HT-29 (cell line): ENCODE results near the gene DNAH6. TPM values are rescaled to one million over a fixed set of nuclear protein-coding genes. Genes with fewer than 3 reads are reported as not detected.
A peak's percentile ranks its signal among the peaks of the same experiment; 100 is the strongest.
"Not testable (repeated sequence)": the region's sequence is repeated elsewhere in the genome, so short reads cannot be mapped to it uniquely, and the experiment has no call there.

Source experiments
- DNase-seq: peaks from one replicate; pipeline ENCODE4 v3.0.0-alpha.2; 2015; ENCODE audit warnings: low spot score
- total RNA-seq: library from RNA; depleted of rRNA; stranded (reverse); fragments of >200 nt; shearing (Covaris generic); gene quantifications from 2 replicates; pipeline ENCODE4 v1.2.3, GENCODE V29; 2014

The DNAH6 gene
- total RNA-seq, 1 experiment from 2014 or later, result 0.03 TPM

DNA sequence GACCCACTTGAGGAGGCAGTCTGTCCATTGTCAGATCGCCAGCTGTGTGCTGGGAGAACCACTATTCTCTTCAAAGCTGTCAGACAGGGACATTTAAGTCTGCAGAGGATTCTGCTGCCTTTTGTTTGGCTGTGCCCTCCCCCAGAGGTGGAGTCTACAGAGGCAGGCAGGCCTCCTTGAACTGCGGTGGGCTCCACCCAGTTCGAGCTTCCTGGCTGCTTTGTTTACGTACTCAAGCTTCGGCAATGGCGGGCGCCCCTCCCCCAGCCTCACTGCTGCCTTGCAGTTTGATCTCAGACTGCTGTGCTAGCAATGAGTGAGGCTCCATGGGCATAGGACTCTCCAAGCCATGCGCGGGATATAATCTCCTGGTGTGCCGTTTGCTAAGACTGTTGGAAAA lies 5.3 kb upstream of the DNAH6 start:
- not testable (repeated sequence) for DNase-seq

DNA sequence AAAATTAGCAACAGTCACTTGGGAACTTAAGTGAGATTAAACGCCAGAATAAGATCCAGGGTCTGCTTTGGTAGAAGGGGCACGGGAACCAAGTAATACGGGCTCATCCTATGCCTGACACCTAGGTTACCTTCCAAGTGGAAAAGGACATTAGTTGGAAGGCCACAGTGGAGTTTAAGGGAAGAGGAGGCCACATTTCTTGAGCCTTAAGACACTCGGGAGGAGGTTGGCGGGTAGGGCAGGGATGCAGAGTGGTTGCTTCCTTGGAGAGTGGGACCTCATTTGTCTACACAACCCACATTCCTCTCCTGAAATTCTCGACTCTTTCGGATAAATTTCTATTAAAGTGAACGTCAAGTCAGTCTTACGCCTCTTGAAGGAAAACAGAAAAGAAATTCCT lies 510 bp upstream of the DNAH6 start:
- DNase-seq, result no peak

DNA sequence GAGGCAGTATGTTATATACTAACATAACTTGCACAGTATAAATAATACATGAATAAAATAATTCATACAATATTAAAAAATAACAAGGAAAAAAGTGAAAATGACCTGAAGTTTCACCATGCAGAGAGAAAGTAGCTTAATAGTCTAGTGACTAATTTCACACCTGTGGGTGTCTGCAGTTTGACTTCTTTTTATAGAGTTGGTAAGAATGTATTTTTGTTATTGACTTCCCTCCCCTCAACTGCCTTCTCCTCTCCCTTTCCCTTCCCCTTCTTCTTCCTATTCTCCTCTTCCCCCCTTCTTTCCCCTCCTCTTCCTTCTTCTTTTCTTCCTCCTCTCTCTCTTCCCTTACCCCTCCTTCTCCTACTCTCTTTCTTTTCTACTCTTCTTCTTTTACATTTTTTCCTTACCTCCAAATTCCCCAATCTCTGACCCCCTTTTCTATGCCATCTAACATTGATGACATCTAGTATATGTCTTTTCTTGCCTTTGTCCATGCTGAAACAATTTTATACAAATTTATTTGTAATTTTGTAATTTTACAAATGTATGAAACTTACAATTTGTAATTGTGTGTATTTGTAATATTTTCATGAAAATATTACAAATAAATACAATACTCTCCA lies 3.1 kb downstream of the DNAH6 start:
- DNase-seq, result no peak

DNA sequence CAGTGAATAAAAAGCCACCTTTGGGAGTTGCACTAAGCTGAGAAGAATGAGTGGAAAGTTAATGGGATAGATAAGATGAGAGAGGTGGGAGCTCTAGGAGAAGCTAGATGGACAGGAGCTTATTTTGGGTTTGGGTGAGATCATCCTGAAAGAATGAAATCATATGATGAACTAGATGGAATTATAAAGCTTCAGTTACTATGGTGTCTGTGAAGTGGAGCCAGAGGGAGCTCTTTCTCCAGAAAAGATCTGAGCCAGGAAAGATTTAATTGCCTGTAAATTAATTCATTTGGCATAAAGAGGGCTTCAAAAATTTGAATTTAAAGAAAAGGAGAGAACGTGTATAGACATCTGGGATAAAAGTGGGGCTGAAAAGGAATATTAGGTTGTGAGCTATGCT lies 10.3 kb downstream of the DNAH6 start:
- peak; percentile 22 for DNase-seq

DNA sequence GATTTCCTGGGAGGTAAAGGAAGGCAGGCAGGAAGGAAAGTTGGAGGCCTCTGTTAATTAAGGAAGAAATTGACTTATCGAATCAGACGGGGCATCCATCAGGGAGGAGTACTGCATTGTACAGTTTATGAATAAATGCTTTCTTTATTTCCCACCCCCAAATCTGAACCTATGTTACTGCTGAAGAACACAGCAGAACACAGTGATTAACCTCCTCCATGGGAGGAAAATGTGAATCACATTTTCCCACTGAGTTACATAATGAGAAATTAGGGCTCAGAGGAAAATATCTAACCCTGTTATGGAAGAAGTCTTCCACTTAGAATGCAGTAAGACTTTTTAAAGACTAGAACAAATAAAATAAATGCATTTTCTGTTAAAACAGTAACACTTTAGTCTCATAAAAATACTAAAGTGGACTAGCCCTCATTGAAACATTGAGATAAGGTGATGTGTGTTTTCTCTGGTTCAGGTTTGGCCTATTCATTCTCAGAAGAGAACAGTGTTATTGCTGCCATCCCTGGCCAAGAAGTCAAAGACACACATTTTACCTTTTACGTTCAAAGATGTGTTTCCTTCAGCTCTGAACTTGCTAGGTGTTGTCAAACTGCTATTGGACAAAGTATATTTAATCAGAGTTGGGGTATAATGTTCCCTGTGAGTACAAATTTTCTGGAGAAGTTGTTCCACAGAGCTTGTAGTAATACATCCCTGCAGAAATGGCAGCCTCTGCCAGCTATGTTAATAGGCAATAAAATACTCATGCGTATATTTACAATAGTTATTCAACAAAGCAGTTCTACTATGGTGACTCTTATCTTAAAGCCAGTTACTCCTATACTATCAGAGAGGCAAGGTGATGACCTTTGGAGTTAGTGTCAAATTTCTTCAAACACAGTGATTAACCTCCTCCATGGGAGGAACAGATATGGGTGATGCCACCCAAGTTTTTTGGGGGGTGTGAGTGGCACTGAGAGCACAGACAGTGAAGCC lies 11.1 kb downstream of the DNAH6 start:
- no peak for DNase-seq

DNA sequence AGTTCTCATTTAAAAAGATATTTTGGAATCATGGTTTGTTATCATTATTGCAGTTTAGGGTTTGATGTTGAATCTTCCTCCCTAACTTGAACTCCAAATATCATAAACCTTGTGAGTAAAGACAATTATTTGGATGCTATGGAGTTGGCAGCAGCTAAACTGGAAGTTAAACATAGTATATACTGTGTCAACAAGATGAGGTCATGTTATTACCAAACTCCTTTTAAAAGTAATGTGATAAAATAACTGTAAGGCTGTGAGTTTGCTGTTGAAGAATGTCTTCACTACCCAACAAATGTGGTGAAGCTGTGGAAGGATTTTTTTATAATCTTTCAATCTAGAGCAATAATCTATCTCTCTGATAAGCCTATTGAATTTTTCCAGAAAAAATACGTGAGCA lies 16.0 kb downstream of the DNAH6 start:
- no peak for DNase-seq

DNA sequence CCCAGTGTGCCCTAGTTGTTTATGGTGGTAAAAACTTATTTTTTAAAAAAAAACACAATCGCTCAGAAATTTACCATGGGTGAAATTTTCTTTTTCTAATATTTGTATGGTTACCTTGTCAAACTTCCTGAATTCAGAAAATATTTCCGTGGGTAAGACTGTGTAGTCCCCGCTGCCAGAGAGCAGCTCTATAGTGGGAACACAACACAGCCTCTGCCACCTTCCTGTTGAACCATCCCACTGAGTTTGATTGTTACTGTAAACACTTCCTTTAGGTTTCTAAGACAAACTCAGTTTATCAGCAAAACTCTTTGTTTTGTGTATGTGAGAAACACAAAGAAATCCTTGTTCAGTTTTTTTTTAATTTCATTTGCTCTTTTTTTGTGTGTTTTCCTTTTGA lies 17.9 kb downstream of the DNAH6 start:
- DNase-seq, result no peak

DNA sequence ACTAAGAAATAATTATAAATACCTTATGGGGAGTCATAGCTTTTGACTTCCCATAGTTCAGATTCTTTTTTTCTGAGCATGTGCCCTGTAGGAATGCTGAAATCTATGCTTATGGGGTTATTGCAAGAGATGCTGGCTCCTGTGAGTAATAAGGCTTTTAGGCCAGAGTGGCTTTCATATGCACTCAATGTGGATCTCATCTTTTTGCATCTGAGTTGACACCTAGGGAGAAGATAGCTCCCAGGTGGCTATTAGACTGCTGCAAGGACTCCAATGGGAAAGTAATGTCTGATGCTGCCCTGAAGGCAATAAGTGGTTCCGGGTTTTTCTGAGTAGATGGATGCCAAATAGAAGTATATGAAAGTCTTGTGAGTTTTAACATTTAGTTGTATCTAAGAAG lies 21.0 kb downstream of the DNAH6 start:
- no peak for DNase-seq

DNA sequence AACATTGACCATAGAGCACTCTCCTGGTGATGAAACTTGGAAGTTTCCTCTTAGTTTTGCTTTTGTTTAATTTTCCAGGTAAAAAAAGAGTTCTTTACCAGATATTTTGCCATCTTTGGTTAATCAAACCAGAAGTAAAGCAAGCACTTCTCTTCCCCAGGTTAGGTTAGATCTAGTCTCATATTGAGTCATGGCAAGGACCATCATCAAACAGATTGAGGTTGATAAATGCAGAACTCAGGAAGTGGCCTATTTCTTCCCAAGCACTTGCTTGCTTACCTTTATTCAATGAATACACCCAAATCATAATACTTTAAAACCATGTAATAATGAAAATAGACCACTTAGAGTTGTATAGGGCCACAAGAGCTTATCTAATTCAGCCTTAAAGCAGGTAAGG lies 23.4 kb downstream of the DNAH6 start:
- no peak for DNase-seq

DNA sequence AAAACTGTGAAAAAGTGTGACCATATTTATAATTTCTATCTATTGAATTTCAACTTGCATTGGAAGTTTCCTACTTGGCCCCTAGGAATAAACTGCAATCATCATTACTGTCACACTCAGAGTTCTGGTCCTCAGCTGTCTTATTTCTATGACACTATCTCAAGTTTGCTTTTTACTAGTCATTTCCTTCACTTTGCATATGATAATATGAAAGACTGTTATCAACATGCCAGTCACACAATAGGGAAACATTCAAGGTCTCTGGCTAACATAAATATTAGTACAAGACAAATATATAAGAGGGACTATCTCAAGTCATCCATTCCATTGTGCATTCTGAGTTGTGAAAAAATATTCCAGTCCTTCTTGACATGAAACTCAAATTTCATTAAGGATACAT lies 28.7 kb downstream of the DNAH6 start:
- no peak for DNase-seq

DNA sequence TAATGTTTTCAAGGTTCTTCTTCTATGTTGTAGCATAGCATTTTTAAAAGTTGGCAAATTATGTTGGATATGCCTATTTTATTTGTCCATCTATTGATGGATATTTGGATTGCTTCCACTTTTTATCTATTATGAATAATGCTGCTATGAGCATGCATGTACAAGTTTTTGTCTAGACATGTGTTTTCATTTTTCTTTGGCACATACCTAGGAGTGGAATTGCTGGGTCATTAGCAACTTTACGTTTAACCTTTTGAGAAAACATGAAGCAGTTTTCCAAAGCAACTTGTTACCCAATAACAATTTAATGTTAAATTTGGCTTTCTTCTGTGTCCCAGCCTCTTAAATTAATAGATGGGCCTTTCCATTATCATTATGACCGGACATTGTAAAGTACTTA lies 30.3 kb downstream of the DNAH6 start:
- DNase-seq, result no peak

DNA sequence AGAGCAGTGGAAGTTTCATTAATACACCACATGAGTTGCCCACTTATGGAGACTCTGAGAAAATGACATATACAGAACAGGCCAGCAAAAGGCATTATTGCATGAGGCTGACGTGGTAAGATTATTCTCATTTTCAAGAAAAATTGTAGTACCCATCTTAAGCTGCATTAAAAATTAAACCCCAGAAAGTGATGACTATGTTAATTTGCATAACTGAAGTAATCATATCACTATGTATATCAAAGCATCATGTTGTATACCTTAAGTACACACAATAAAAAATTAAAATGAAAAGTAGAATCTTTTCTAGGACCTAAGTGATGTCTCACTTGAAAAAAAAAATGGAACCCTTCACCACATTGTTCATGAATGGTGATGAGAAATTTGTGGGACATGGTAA lies 32.0 kb downstream of the DNAH6 start:
- DNase-seq, result no peak

DNA sequence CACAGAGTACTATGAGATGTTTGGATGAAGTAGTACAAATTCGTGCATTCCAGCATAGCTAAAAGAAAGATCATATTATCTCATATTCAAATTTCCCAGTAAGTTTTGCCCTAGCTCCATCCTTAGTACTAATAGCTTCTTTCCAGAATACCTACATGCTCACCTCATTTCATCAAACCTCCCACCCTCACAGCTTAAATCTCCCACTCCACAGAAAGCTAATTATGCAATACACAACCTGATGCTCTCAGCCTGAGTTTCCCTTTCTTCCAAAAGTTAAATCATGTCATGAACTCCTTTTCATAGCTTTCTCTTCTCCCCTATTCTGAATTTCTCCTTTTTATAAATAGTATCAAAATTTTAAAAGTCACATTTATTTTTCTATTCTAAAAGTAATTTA lies 34.6 kb downstream of the DNAH6 start:
- DNase-seq, result no peak

DNA sequence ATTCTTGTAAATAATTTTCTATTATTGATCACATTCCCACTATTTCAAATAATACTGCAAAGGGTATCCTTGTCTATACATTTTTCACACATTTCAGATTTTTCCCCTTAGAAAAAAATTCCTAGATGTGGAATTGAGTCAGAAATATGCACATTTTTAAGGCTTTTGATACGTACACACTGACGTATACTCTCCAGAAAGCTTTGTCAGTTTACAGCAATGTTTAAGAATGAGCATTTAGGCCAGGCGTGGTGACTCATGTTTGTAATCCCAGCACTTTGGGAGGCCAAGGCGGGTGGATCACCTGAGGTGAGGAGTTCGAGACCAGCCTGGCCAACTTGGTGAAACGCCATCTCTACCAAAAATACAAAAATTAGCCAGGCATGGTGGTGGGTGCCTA lies 35.2 kb downstream of the DNAH6 start:
- DNase-seq, result not testable (repeated sequence)

DNA sequence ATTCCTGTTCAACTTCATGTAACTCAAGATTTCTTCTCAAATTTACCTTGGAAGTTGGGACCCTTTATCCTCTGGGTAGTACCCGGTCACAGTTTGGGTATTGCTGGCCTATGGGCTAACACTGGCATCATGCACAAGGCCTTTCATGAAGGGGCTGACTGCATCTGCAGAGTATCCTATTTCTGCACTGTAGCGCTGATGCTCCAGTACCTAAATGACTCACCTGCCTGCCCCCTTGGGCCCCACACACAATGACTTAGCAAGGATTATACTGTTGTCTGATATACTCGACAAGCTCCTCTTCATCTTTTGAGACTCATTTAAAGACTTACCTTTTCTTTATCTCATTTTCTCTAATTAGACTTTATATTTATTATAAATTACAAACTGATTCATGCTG lies 39.9 kb downstream of the DNAH6 start:
- DNase-seq, result no peak

DNA sequence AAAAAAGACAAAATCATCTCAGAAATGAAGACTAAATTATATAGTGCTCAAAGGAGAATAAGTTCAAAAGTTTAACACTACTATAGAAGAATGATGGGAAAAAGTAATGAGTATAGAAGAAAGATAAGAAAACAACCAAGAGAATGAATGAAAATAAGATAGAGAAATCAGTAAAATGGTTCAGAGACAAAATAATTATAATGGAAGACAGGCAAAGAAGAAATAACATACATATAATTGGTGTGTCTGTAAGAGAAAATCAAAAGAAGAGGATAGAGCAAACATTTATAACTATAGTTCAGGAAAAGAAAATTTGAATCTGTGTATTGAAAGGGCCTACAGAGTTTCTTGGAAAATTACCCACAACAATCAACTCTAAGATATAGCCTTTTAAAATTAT lies 43.5 kb downstream of the DNAH6 start:
- no peak for DNase-seq

DNA sequence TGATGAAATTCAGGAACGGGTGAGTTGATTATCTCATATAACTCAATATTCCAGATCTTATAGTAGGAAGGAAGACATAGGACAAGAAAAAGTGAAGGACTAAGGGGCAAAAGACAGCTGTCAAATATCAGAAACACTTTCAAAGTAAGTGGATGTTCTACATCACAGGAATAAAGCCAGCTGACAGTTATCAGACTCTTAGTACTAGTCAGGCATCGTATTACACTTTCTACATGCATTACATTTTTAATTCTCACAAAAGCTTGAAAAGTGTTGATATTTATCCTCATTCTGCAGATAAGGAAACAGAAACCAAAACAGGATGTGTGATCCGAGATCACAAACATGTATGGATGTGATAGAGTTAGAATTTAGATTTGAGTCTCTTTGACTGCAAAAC lies 63.4 kb downstream of the DNAH6 start:
- DNase-seq, result no peak

DNA sequence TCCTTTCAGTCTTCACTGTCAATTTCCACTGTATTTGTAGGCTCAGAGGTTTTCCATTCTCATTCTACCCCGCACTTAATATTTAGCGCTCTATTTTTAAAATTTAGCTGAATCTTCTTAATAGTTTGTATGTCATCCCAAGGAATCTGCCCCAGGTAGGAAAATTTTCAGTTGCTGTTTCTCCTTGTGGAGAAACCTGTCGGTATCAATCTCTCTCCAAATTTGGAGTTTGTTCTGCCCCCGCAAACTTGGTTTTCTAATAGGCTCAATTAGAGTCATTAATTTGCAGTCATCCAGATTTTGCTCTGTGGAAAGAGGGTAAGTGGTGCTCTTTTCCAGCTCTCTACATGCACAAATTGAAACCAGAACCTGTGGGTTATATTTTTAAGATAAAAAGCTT lies 87.6 kb downstream of the DNAH6 start:
- DNase-seq, result no peak

DNA sequence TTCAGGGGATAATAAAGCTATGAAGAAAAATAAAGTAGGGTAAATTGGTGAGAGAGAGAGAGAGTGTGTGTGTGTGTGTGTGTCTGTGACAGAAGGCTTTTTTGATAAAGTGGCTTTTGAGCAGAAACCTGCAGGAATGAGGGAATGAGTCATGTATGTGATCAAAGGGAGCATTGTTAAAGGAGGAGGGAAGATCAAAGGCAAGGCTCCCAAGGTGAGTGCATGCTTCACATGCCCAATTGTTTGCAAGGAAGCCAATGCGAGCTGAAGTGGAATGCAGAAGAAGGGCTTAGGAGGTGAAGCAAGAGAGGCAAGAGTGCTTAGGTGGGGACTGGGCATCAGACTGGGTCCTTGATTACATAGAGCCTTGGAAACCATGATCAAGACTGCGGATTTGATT lies 96.8 kb downstream of the DNAH6 start:
- peak; percentile 74 for DNase-seq

DNA sequence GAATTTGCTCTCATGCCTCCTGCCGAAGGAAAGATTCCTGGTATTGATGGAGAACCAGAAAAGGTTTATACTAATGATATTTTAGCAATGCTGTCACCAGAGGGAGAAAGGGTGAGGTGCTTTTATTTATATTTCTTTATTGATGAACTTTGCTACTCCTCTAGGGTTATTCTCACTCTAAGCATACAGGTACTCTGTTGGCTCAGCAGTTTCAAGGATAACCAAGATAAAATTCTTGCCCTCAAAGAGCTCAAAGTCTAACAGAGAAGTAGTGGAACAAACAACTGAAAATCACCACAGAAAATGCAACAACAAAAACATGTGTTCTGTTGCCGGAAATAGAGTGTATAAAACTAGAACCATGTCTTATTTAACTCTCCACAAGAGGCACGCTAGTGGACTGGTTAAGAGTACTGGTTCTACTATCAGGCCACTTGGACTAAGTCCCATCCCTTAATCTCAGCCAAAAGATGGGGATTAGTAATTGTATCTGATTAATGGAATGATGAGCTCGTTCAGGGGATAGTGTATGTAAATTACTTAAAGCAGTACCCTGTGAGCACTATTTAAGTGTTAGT lies 103.6 kb downstream of the DNAH6 start:
- DNase-seq, result no peak

DNA sequence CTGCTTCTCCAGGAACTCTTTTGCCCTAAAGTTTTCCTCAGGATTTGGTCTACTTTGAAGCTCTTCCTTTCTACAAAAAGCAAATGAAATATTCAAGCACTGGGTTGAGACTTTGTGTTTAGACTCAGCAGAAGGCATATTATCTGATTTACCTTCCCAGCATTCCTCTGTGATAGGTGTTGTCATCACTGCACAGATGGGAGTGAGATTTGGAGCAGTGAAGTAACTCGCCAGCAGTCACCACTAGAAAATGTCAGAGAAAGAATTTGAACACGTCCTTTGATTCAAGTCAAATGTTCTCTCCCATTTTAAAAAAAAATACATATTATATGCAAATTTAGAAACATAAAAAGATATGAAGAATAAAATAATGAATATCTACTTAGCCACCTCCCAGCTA lies 112.2 kb downstream of the DNAH6 start:
- no peak for DNase-seq

DNA sequence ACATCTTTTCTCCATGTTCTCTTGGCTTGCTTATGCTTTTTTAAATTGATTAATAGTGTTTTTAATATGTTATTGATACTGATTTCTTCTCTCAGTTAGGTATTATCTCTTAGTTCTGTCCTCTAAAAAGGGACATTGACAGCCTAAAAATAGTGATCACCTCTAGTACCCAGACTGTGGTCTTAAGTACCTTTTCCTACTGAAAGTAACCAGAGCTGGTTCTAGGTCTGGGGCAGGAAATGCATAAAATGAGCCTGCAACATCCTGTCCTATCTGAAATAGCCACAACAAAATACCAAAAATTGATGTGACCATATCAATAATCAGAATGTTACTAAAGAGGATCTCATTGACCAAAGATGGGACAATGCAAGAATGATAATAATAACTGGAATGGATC lies 113.3 kb downstream of the DNAH6 start:
- DNase-seq, result no peak

DNA sequence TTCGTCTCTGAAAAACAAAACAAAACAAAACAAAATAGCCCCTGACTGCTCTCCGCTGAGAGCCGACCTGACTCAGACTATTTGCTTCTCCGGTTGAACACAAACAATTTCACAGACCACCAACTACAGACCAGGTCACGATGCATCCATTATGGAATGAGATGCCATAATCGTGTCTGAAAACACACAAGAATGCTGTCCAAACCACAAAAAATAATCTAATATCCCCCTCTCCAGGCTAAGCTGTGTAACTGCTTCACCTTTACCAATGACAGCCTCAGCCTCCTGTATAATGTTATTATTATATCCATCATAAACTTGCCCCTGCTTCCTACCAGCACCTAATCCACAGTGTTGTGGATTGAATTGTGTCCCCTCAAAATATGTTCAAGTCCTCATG lies 114.7 kb downstream of the DNAH6 start:
- peak; percentile 56 for DNase-seq
